ENCODE measurements around the gene SLC35E1. TPM values are rescaled to one million over a fixed set of nuclear protein-coding genes. Genes with fewer than 3 reads are reported as not detected.

The SLC35E1 gene
- total and polyA plus RNA-seq, 2 of the 13 experiments (the other 11 are each of a cell fraction or from before 2014, with no cell fraction given) = 21.2 to 46.5 TPM

- no peak for ATAC-seq
Measured at GRCh38 chr19:16530540-16531379, 41.5 kb downstream of the SLC35E1 start.

DNA sequence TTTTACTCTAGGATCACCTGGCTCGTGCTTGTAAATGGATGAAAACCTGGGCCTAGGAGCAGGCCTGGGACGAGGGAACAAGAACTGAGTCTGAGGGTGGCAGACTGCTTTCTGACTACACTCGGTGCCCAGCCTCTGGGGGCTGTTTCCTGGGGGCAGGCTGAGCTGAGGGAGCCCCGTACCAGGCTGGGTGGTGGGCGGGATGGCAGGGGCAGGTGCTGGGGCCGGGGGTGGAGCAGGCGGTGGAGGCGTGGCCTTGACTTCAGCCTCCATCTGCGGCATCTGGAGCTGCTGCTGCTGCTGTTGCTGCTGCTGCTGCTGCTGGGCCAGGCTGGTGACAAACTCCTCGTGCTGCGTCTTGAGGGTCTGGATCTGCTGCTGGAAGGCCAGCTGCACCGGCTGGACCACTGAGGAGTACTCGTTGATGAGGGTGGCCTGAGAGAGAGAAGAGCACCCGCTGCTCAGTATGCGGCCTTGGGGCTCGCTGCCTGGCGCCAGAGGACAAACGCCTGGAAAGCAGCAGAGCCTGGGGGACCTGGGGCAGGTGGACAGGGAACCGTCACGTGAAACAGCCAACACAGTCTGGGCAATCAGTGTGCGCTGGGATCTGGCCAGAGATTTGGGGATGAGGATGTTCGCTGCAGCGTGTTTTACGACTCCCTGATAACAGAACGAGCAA lies 42.6 kb downstream of the SLC35E1 start:
- DNase-seq (ENCODE audit: low spot score) (no peak), ATAC-seq (no peak), FAIRE-seq (no peak)
- Histone ChIP-seq H3K27ac (ENCODE audit: extremely low read length, insufficient read depth, low read length) (no peak overlapping the region), H2AFZ (ENCODE audit: low read length) (no peak overlapping the region), H3K36me3 (replicated peaks in 1 of 2; ENCODE audit: control insufficient read depth in 1 of 2, insufficient read depth in 2 of 2, low read length in 2 of 2) (peaks cover 50 to 97% of the 10 kb centered on the region in 2 experiments; a peak in 4 of 5 replicates), H3K4me3 (replicated peaks in 1 of 3; ENCODE audit: insufficient read depth in 1 of 3, low read depth in 2 of 3, low read length in 3 of 3) (no peak overlapping the region), H3K4me1 (ENCODE audit: insufficient read depth, low read length) (no peaks in the 10 kb centered on the region), H3K9ac (ENCODE audit: insufficient read depth, low read depth, low read length) (no peak overlapping the region), H4K20me1 (ENCODE audit: insufficient read depth, low read length) (0 out of 2 replicates have a peak, but pooled peaks cover 3% of the 10 kb centered on the region), H3K4me2 (ENCODE audit: low read depth, low read length) (no peak overlapping the region), H3K9me3 (ENCODE audit: low read length) (no peaks in the 10 kb centered on the region), H3K79me2 (ENCODE audit: insufficient read depth, low read length) (no peaks in the 10 kb centered on the region), H3K27me3 (ENCODE audit: control insufficient read depth in 1 of 2, insufficient read depth in 2 of 2, low read length in 2 of 2) (no peaks in the 10 kb centered on the region)
- WGBS (ENCODE audit: low lambda C conversion rate) = 98% methylated on average over 13 of the region's 25 CpGs
- in situ Hi-C loops (cut with HindIII; ENCODE audit: extremely low pct_ligation_motif_present, low pct_unique_long_range_greater_than_20kb) = no loop called here
- no TSS peak for BruUV-seq (replicated peaks)
- TF ChIP-seq NCOR1 (IDR thresholded peaks at IDR 0.05; ENCODE audit: borderline replicate concordance, low read length) (no peak), USF2 (IDR thresholded peaks at IDR 0.05; ENCODE audit: low read depth, low read length) (no peak), USF2 (CRISPR knock-in tag; IDR thresholded peaks at IDR 0.05; ENCODE audit: borderline replicate concordance) (no peak), AGO2 (optimal IDR thresholded peaks at IDR 0.05; ENCODE audit: low read depth, low read length) (peak; percentile 37), ZNF382 (CRISPR knock-in tag; IDR thresholded peaks at IDR 0.05; ENCODE audit: borderline replicate concordance) (no peak)
- ChIA-PET POLR2A (no interaction called here), CTCF (ENCODE audit: low intra/inter-chr PET ratio, low total read pairs) (no interaction called here)
- intact Hi-C loops (cut with micrococcal nuclease; ENCODE audit: unreplicated experiment) = no loop called here

More at GRCh38 chr19:16530540-16531379, 41.5 kb downstream of the SLC35E1 start:
- Histone ChIP-seq H2AFZ (ENCODE audit: low read length) (no peak overlapping the region), H3K27me3 (ENCODE audit: control insufficient read depth in 1 of 2, insufficient read depth in 2 of 2, low read length in 2 of 2) (no peaks in the 10 kb centered on the region), H3K9me3 (ENCODE audit: low read length) (no peaks in the 10 kb centered on the region), H4K20me1 (ENCODE audit: insufficient read depth, low read length) (0 out of 2 replicates have a peak, but pooled peaks cover 3% of the 10 kb centered on the region), H3K4me1 (ENCODE audit: insufficient read depth, low read length) (no peaks in the 10 kb centered on the region), H3K4me2 (ENCODE audit: low read depth, low read length) (no peak overlapping the region), H3K9ac (ENCODE audit: insufficient read depth, low read depth, low read length) (no peak overlapping the region), H3K79me2 (ENCODE audit: insufficient read depth, low read length) (peaks cover under 1% of the 10 kb centered on the region), H3K27ac (ENCODE audit: extremely low read length, insufficient read depth, low read length) (no peak overlapping the region), H3K4me3 (replicated peaks in 1 of 3; ENCODE audit: insufficient read depth in 1 of 3, low read depth in 2 of 3, low read length in 3 of 3) (no peak overlapping the region), H3K36me3 (replicated peaks in 1 of 2; ENCODE audit: control insufficient read depth in 1 of 2, insufficient read depth in 2 of 2, low read length in 2 of 2) (peaks cover 49 to 98% of the 10 kb centered on the region in 2 experiments)
- no TSS peak for BruUV-seq (replicated peaks)
- POLR2A ChIA-PET = no interaction called here
- TF ChIP-seq BCL6 (CRISPR knock-in tag; IDR thresholded peaks at IDR 0.05) = no peak
- TF ChIP-seq SAP130 (CRISPR knock-in tag; IDR thresholded peaks at IDR 0.05; ENCODE audit: low read depth) = no peak
- TF ChIP-seq AGO2 (optimal IDR thresholded peaks at IDR 0.05; ENCODE audit: low read depth, low read length) = peak; percentile 16
- no peak for TF ChIP-seq ZMYM3 (CRISPR knock-in tag; IDR thresholded peaks at IDR 0.05)
- 98% methylated on average over 9 of the region's 43 CpGs for WGBS (ENCODE audit: low lambda C conversion rate)
- in situ Hi-C loops (cut with HindIII; ENCODE audit: extremely low pct_ligation_motif_present, low pct_unique_long_range_greater_than_20kb) = no loop called here
- CTCF ChIA-PET (ENCODE audit: low intra/inter-chr PET ratio, low total read pairs) = no interaction called here
- FAIRE-seq = no peak
- intact Hi-C loops (cut with micrococcal nuclease; ENCODE audit: unreplicated experiment) = no loop called here
- no peak for DNase-seq (ENCODE audit: low spot score)

Data from HepG2 (cell line).